ENCODE measurements around the gene ANKS3.
"Not testable (repeated sequence)": the region's sequence is repeated elsewhere in the genome, so short reads cannot be mapped to it uniquely, and the experiment has no call there.

ANKS3 gene

GRCh38 chr16:4659363-4660353 is 74.4 kb downstream of the ANKS3 start:
- Mint-ChIP-seq H3K36me3 (peaks cover 28% of the 10 kb centered on the region), H3K4me1 (peaks cover 60% of the 10 kb centered on the region), H3K4me3 (no peak overlapping the region), H3K9me3 (no peaks in the 10 kb centered on the region), H3K27ac (peak overlapping the region; percentile 85), H3K27me3 (no peaks in the 10 kb centered on the region)
- CTCF ChIA-PET = interaction anchor here (0.7 to 3.0 kb wide), 6 partner anchors 9 to 35 kb away, joined by 3 to 15 read pairs (median 4); partner anchors contain the start of gene MGRN1
- no peak for DNase-seq

GRCh38 chr16:4656695-4657686 is 77.1 kb downstream of the ANKS3 start:
- no peak for DNase-seq
- Mint-ChIP-seq H3K36me3 (peaks cover 24% of the 10 kb centered on the region), H3K4me1 (peaks cover 35% of the 10 kb centered on the region), H3K27me3 (no peaks in the 10 kb centered on the region), H3K27ac (no peak overlapping the region), H3K4me3 (no peak overlapping the region), H3K9me3 (no peaks in the 10 kb centered on the region)
- CTCF ChIA-PET = no interaction called here

GRCh38 chr16:4656221-4656620 is 77.8 kb downstream of the ANKS3 start:
- no peaks in the 10 kb centered on the region for H3K9me3 Mint-ChIP-seq
- H3K27me3 Mint-ChIP-seq = no peaks in the 10 kb centered on the region
- H3K36me3 Mint-ChIP-seq = peaks cover 25% of the 10 kb centered on the region
- CTCF ChIA-PET = no interaction called here
- H3K4me3 Mint-ChIP-seq = no peak overlapping the region
- DNase-seq = no peak
- H3K4me1 Mint-ChIP-seq = peaks cover 28% of the 10 kb centered on the region
- no peak overlapping the region for H3K27ac Mint-ChIP-seq

GRCh38 chr16:4655801-4656200 is 78.3 kb downstream of the ANKS3 start:
- no peak overlapping the region for H3K27ac Mint-ChIP-seq
- H3K27me3 Mint-ChIP-seq = no peaks in the 10 kb centered on the region
- DNase-seq = no peak
- H3K4me1 Mint-ChIP-seq = peaks cover 28% of the 10 kb centered on the region
- no peak overlapping the region for H3K4me3 Mint-ChIP-seq
- CTCF ChIA-PET = no interaction called here
- peaks cover 28% of the 10 kb centered on the region for H3K36me3 Mint-ChIP-seq
- no peaks in the 10 kb centered on the region for H3K9me3 Mint-ChIP-seq

- Mint-ChIP-seq H3K36me3 (peaks cover 35% of the 10 kb centered on the region), H3K27ac (no peak overlapping the region), H3K9me3 (no peaks in the 10 kb centered on the region), H3K4me3 (no peak overlapping the region), H3K4me1 (peaks cover 27% of the 10 kb centered on the region), H3K27me3 (no peaks in the 10 kb centered on the region)
- CTCF ChIA-PET = no interaction called here
- no peak for DNase-seq
These were observed 79.0 kb downstream of the ANKS3 start for GRCh38 chr16:4654964-4655590.

- H3K36me3 Mint-ChIP-seq = peaks cover 37% of the 10 kb centered on the region
- no peak overlapping the region for H3K4me3 Mint-ChIP-seq
- no peak overlapping the region for H3K27ac Mint-ChIP-seq
- H3K4me1 Mint-ChIP-seq = peaks cover 25% of the 10 kb centered on the region
- H3K9me3 Mint-ChIP-seq = no peaks in the 10 kb centered on the region
- H3K27me3 Mint-ChIP-seq = no peaks in the 10 kb centered on the region
- no peak for DNase-seq
- CTCF ChIA-PET = no interaction called here
These were observed 79.8 kb downstream of the ANKS3 start for GRCh38 chr16:4654011-4654963.

- DNase-seq = no peak
- no peak overlapping the region for H3K4me3 Mint-ChIP-seq
- peaks cover 25% of the 10 kb centered on the region for H3K4me1 Mint-ChIP-seq
- peaks cover 5% of the 10 kb centered on the region for H3K27me3 Mint-ChIP-seq
- peaks cover 2% of the 10 kb centered on the region for H3K9me3 Mint-ChIP-seq
- peaks cover 41% of the 10 kb centered on the region for H3K36me3 Mint-ChIP-seq
- CTCF ChIA-PET = interaction anchor here (0.9 kb wide), 1 partner anchor 27 kb away, joined by 3 read pairs; no protein-coding TSS in a partner anchor
- H3K27ac Mint-ChIP-seq = no peak overlapping the region
These were observed 81.5 kb downstream of the ANKS3 start for GRCh38 chr16:4652561-4652960.

GRCh38 chr16:4651827-4652226 is 82.2 kb downstream of the ANKS3 start:
- Mint-ChIP-seq H3K36me3 (peaks cover 39% of the 10 kb centered on the region), H3K27me3 (peaks cover 5% of the 10 kb centered on the region), H3K9me3 (peaks cover 2% of the 10 kb centered on the region), H3K4me1 (peaks cover 32% of the 10 kb centered on the region), H3K4me3 (no peak overlapping the region), H3K27ac (no peak overlapping the region)
- no peak for DNase-seq
- CTCF ChIA-PET = interaction anchor here (1.4 to 2.8 kb wide), 2 partner anchors 8 to 10 kb away, joined by 4 to 15 read pairs; no protein-coding TSS in a partner anchor

- DNase-seq = peak; percentile 74
- CTCF ChIA-PET = interaction anchor here (1.0 to 2.8 kb wide), 11 partner anchors 8 to 152 kb away, joined by 3 to 15 read pairs (median 4); partner anchors contain the start of genes MGRN1 and ROGDI
- not testable (repeated sequence) for H3K27me3 Mint-ChIP-seq, H3K9me3 Mint-ChIP-seq, H3K4me3 Mint-ChIP-seq
- H3K36me3 Mint-ChIP-seq = peaks cover 34% of the 10 kb centered on the region
- H3K27ac Mint-ChIP-seq = peak overlapping the region; percentile 38
- H3K4me1 Mint-ChIP-seq = peaks cover 39% of the 10 kb centered on the region
These were observed 83.5 kb downstream of the ANKS3 start for GRCh38 chr16:4650443-4651074.

- Mint-ChIP-seq H3K9me3 (peaks cover 2% of the 10 kb centered on the region), H3K36me3 (peaks cover 33% of the 10 kb centered on the region), H3K27ac (peak overlapping the region; percentile 73), H3K4me3 (no peak overlapping the region), H3K4me1 (peaks cover 42% of the 10 kb centered on the region), H3K27me3 (peaks cover 5% of the 10 kb centered on the region)
- peak; percentile 55 for DNase-seq
- CTCF ChIA-PET = interaction anchor here (1.0 to 2.8 kb wide), 10 partner anchors 10 to 153 kb away, joined by 3 to 15 read pairs (median 4); partner anchors contain the start of genes MGRN1 and ROGDI
These were observed 84.2 kb downstream of the ANKS3 start for GRCh38 chr16:4649744-4650442.

- Mint-ChIP-seq H3K4me1 (peaks cover 42% of the 10 kb centered on the region), H3K4me3 (peak overlapping the region; percentile 26), H3K36me3 (peaks cover 27% of the 10 kb centered on the region), H3K27me3 (peaks cover 5% of the 10 kb centered on the region), H3K27ac (peak overlapping the region; percentile 84), H3K9me3 (peaks cover 2% of the 10 kb centered on the region)
- DNase-seq = peak; percentile 35
- CTCF ChIA-PET = interaction anchor here (1.8 to 2.8 kb wide), 3 partner anchors 11 to 33 kb away, joined by 8 to 15 read pairs (median 9); no protein-coding TSS in a partner anchor
These were observed 85.2 kb downstream of the ANKS3 start for GRCh38 chr16:4648917-4649316.

GRCh38 chr16:4647644-4647980 is 86.5 kb downstream of the ANKS3 start:
- CTCF ChIA-PET = interaction anchor here (1.4 kb wide), 1 partner anchor 22 kb away, joined by 3 read pairs; no protein-coding TSS in a partner anchor
- H3K4me3 Mint-ChIP-seq = no peak overlapping the region
- H3K4me1 Mint-ChIP-seq = peaks cover 46% of the 10 kb centered on the region
- peaks cover 5% of the 10 kb centered on the region for H3K27me3 Mint-ChIP-seq
- peak overlapping the region; percentile 64 for H3K27ac Mint-ChIP-seq
- no peak for DNase-seq
- H3K9me3 Mint-ChIP-seq = peaks cover 2% of the 10 kb centered on the region
- peaks cover 23% of the 10 kb centered on the region for H3K36me3 Mint-ChIP-seq

Data from activated naive CD4-positive, alpha-beta T cell treated with anti-CD3 and anti-CD28 coated beads, Interleukin-2, amount 10 ng/mL, durations not matched to agents 7 days and 5 days (primary cell).